ENCODE data around the gene IDUA.
A peak's percentile ranks its signal among the peaks of the same experiment; 100 is the strongest.

Gene IDUA

DNA sequence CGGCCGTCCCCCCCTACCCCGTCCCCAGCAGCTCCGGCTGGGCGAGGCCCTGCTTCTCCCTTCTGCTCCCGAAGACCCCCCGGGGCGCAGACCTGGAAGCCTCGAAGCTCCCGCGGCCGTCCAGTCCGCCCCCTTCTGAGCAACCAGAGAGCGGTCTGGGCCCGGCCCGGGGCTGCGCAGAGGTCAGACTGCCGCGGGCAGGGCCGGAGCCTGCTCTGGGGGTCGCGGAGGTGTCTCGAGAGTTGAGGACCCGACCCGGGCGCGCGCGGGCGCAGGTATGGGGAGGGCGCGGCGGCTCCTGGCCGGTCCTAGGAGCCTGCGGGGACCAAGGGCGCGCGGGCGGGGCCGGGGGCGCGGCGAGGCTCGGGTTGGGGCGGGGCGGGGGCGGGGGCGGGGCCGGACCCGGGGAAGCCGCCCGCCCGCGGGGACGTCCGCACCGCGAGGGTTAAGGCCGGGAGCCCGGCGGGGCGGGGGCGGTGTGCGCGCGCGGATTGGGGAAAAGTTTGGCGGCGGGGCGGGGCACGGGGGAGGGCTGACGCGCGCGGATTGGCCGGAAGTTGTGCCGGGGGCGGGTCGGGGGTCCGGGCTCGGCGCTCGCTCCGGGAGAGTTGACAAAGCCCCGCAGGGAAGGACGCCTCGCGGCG is 24.3 kb downstream of the IDUA start, which contains the start of gene FGFRL1:
Gene FGFRL1, plus strand, starts transcription at position 605 of the 644 bp plus-strand sequence. CDS start 860 bp downstream, outside the sequence.
- in situ Hi-C loops (cut with MboI; ENCODE audit: low sequenced_read_pairs, unreplicated experiment): no loop called here
- TF ChIP-seq, protein P1, sequence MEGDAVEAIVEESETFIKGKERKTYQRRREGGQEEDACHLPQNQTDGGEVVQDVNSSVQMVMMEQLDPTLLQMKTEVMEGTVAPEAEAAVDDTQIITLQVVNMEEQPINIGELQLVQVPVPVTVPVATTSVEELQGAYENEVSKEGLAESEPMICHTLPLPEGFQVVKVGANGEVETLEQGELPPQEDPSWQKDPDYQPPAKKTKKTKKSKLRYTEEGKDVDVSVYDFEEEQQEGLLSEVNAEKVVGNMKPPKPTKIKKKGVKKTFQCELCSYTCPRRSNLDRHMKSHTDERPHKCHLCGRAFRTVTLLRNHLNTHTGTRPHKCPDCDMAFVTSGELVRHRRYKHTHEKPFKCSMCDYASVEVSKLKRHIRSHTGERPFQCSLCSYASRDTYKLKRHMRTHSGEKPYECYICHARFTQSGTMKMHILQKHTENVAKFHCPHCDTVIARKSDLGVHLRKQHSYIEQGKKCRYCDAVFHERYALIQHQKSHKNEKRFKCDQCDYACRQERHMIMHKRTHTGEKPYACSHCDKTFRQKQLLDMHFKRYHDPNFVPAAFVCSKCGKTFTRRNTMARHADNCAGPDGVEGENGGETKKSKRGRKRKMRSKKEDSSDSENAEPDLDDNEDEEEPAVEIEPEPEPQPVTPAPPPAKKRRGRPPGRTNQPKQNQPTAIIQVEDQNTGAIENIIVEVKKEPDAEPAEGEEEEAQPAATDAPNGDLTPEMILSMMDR (IDR thresholded peaks at IDR 0.05; ENCODE audit: borderline replicate concordance, control extremely low read depth, extremely low read depth, insufficient read depth, missing control alignments): no peak
- peak; percentile 94 for DNase-seq (ENCODE audit: low spot score)

DNA sequence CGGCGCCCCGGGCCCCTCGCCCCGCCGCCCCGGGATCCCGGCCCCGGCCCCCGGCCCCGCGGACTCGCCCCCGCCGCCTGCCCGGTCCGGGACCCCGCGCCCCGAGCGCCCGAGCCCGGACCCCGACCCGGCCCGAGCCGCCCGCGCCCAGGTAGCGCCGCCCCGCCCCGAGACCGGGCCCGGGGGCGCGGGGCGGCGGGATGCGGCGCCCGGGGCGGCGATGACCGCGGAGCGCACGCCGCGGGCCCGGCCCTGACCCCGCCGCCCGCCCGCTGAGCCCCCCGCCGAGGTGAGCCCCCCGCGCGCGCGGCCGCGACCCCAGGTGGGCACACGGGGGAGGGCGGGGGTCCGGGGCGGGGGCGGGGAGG is 24.8 kb downstream of the IDUA start:
- no peak for DNase-seq (ENCODE audit: low spot score)
- TF ChIP-seq, protein P1 (IDR thresholded peaks at IDR 0.05; ENCODE audit: borderline replicate concordance, control extremely low read depth, extremely low read depth, insufficient read depth, missing control alignments): no peak
- in situ Hi-C loops (cut with MboI; ENCODE audit: low sequenced_read_pairs, unreplicated experiment): no loop called here

DNA sequence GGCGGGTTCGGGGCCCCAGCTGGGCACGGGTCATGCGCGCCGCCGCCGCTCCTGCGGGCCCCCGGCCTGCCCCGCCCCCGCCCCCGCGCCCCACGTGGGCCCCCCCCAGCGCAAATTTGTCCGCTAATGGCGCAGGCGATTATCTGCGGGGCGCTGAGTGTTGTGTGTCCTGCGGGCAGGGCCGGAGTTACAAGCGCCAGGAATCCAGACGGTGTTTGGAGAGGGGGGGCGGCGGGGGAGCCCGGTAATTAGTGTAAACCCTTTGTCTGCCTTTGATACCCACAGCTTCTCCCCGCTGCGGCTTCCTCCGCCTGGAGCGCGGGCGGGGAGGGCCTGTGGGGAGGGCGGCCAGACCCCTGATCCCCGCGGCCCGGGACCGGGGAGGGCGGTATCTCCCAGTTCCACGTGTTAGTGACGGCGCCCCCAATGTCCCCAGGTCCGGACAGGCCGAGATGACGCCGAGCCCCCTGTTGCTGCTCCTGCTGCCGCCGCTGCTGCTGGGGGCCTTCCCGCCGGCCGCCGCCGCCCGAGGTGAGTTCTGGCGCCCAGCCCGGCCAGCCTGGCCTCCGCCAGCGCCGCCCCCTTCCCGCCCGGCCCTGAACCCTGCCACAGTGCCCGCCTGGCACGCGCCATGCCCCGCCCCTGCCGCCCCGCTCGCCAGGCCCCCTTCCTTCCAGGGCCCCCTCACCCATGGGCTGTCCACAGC is 25.3 kb downstream of the IDUA start:
- in situ Hi-C loops (cut with MboI; ENCODE audit: low sequenced_read_pairs, unreplicated experiment): no loop called here
- DNase-seq (ENCODE audit: low spot score): no peak
- TF ChIP-seq, protein P1 (IDR thresholded peaks at IDR 0.05; ENCODE audit: borderline replicate concordance, control extremely low read depth, extremely low read depth, insufficient read depth, missing control alignments): no peak

DNA sequence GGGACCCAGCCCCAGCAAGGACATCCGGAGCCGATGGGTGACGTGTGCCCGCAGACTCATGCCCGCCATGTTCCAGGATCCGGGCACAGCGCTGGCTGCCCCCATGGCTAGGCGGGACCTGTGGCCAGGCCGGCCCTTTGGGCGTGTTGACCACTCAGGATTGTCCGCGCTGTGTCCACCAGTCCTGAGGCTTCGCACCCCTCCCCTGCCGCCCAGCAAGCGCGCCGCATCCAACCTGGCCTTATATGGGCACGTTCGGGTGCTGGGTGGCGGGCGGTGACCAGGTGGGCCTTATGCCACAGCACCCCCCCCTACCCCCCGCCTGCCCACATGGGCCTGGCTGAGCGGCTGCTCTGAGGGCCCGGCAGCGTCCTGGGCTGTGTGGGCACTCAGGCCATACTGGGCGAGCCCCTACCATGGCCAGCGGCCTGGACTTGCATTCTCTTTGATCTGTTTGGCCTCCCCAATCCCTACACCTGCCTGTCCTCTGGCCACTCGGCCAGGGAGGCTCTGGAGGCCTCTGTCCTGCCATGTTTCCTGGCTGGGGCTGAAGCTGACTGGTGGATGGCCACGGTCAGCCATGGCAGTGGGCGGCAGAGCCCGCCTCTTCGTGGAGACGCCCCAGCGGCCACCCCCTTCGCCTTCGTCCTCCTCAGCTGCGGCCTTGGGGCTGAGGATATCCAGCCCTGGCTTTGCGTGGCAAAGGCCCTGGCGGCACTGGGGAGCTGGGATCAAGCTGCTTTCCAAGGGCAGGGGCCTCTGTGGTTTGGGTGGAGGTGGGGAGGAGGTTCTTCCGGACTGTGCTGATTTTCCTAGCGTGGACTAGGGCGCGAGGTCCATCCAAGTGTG is 26.6 kb downstream of the IDUA start:
- in situ Hi-C loops (cut with MboI; ENCODE audit: low sequenced_read_pairs, unreplicated experiment): no loop called here
- no peak for DNase-seq (ENCODE audit: low spot score)
- TF ChIP-seq, protein P1 (IDR thresholded peaks at IDR 0.05; ENCODE audit: borderline replicate concordance, control extremely low read depth, extremely low read depth, insufficient read depth, missing control alignments): no peak

DNA sequence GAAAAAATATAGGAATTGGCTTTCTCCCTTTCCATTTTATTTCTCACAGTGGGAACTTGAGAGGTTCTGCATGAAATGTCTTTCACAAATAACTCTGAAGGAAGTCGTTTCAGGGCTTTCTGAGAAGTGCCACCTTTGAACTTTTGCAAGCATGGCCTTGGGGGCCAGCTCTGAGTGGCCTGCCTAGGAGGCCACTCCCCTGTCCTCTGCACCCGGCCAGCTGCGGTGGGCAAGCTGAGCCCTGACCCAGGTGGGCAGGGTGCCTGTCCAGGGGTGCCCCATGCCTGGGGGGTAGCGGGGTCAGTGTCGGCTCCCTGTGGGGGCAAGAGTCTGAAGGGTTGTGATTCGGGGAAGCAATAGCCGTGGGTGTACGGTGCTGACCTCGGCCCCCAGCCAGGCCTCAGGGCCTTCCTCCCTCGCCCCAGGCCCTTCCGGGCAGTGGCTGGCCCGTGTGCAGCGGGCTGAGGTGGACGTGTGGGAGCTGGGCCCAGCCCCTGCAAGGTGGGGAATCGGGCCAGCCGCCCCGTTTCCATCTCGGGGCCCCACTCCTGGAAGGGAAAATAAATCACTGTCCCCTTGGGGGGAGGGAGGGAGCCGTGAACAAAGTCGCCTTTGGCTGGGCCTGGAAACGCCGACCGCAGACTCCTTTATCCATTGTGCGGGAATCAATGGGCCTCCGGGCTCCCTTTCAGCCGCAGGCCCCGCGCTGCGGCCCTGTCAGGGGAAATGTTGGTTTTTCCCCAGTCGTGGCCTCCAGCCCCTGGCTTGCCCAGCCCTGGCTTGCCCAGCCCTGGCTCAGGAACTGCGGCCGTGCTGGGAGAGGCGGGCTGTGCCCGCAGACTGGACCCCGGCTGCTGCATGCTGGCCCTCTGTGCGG is 27.7 kb downstream of the IDUA start:
- TF ChIP-seq, protein P1 (IDR thresholded peaks at IDR 0.05; ENCODE audit: borderline replicate concordance, control extremely low read depth, extremely low read depth, insufficient read depth, missing control alignments): no peak
- in situ Hi-C loops (cut with MboI; ENCODE audit: low sequenced_read_pairs, unreplicated experiment): no loop called here
- DNase-seq (ENCODE audit: low spot score): no peak

DNA sequence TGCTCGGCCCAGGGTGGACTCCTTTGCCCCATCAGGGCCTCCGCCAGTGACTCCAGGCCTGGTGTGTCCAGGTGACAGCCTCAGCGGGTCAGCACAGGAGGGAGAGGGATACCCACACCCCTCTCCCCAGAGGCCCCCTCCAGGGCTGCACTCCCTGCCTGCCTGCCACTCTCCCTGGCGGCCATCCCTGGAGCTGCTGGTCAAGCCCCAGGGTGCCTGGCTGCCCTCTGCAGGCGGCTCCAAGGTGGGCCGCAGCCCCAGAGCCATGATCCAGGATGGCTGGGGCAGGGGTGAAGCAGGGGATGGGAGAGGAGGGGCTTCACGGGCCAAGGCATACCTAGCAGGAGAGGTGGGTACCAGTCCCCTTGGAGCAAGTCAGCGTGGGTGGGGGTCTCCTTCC is 28.3 kb downstream of the IDUA start:
- TF ChIP-seq, protein P1 (IDR thresholded peaks at IDR 0.05; ENCODE audit: borderline replicate concordance, control extremely low read depth, extremely low read depth, insufficient read depth, missing control alignments): no peak
- in situ Hi-C loops (cut with MboI; ENCODE audit: low sequenced_read_pairs, unreplicated experiment): no loop called here
- DNase-seq (ENCODE audit: low spot score): no peak
